DND-41 (cell line): ENCODE results near the gene PAMR1.
"Not testable (repeated sequence)": the region's sequence is repeated elsewhere in the genome, so short reads cannot be mapped to it uniquely, and the experiment has no call there.

Experiments
- ATAC-seq: fragments of 200-7000 bp; cut with Tn5 transposase; 3 replicates; pipeline ENCODE4 v1.9.1; 2021; ENCODE audit warnings: low read depth; ENCODE audit not compliant: insufficient read depth
- DNase-seq: peaks from one replicate; pipeline ENCODE4 v3.0.0-alpha.2; 2020
- H2AFZ ChIP-seq: 2 replicates; pipeline ENCODE4 v1.6.0; 2012; ENCODE audit warnings: low read depth, low read length
- H3K27ac ChIP-seq: 2 replicates; pipeline ENCODE4 v1.5.1; 2012; ENCODE audit warnings: low read length, inconsistent platforms
- H3K27me3 ChIP-seq: fragments of 200-600 bp; sonication (generic); 2 replicates; pipeline ENCODE4 v1.6.0; 2012; ENCODE audit warnings: low read length, mild to moderate bottlenecking, inconsistent platforms; ENCODE audit not compliant: insufficient read depth, poor library complexity
- H3K36me3 ChIP-seq: 2 replicates; pipeline ENCODE4 v1.5.1; 2012; ENCODE audit warnings: low read length, inconsistent platforms; ENCODE audit not compliant: insufficient read depth
- H3K4me1 ChIP-seq: 2 replicates; pipeline ENCODE4 v1.5.1; 2012; ENCODE audit warnings: mild to moderate bottlenecking, low read length; ENCODE audit not compliant: insufficient read depth
- H3K4me2 ChIP-seq: 2 replicates; pipeline ENCODE4 v1.6.0; 2012; ENCODE audit warnings: mild to moderate bottlenecking, moderate library complexity, low read length, inconsistent platforms; ENCODE audit not compliant: insufficient read depth
- H3K4me3 ChIP-seq, 2 experiments: fragments of 200-600 bp in 1 of 2; shearing (Covaris generic) in 1 of 2; 2 replicates each; pipeline ENCODE4 v1.5.1; 2012 to 2016; ENCODE audit warnings: inconsistent platforms in 2 of 2, low read length in 2 of 2, mild to moderate bottlenecking in 2 of 2, low read depth in 1 of 2, moderate library complexity in 1 of 2
- H3K79me2 ChIP-seq: 2 replicates; pipeline ENCODE4 v1.6.0; 2012; ENCODE audit warnings: low read length, inconsistent platforms; ENCODE audit not compliant: insufficient read depth
- H3K9ac ChIP-seq: 2 replicates; pipeline ENCODE4 v1.6.0; 2012; ENCODE audit warnings: low read depth, mild to moderate bottlenecking, inconsistent platforms, low read length, moderate library complexity
- H3K9me3 ChIP-seq: 2 replicates; pipeline ENCODE4 v1.5.1; 2012; ENCODE audit warnings: low read length, moderate library complexity, mild to moderate bottlenecking, inconsistent platforms; ENCODE audit not compliant: insufficient read depth, severe bottlenecking
- H4K20me1 ChIP-seq: 2 replicates; pipeline ENCODE4 v1.6.0; 2012; ENCODE audit warnings: low read length; ENCODE audit not compliant: insufficient read depth
- EZH2 ChIP-seq: IDR thresholded peaks from 3 replicates; pipeline ENCODE4 v1.6.1; 2012; ENCODE audit warnings: borderline replicate concordance, low read depth, mild to moderate bottlenecking, moderate library complexity, low read length, inconsistent platforms; ENCODE audit not compliant: severe bottlenecking
- TF ChIP-seq, protein P1 (sequence below): IDR thresholded peaks from 2 replicates; pipeline ENCODE4 v1.5.1; 2012; ENCODE audit warnings: borderline replicate concordance, low read length, moderate library complexity, mild to moderate bottlenecking; ENCODE audit not compliant: poor library complexity, severe bottlenecking; ENCODE audit errors: extremely low read depth

Gene PAMR1

DNA sequence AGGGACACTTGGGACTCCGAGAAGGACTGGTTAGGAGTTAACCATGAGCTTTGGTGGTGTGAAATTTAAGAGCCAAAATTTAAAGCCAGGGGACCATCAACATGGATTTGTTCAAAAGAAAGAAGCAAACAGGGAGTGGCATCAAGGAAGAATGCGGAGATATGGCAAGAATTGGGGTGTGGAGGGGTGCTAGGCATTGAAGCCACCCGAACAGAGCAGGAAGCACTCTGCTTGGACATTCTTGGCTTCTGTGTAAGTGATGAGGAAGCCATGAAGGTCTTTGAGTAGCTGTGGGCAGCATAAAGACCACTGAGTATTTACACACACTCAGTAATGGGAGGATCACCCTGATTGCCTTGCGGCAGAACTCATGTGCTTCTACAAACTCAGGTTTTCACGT, 27.2 kb upstream of the PAMR1 start:
- no peak overlapping the region for H3K27ac ChIP-seq
- H3K9me3 ChIP-seq: no peaks in the 10 kb centered on the region
- no peak for ATAC-seq
- H3K9ac ChIP-seq: no peak overlapping the region
- H3K79me2 ChIP-seq: no peaks in the 10 kb centered on the region
- H3K4me3 ChIP-seq: no peak overlapping the region
- DNase-seq: no peak
- H3K4me2 ChIP-seq: no peak overlapping the region
- H3K4me1 ChIP-seq: no peaks in the 10 kb centered on the region
- H3K36me3 ChIP-seq: no peaks in the 10 kb centered on the region
- no peaks in the 10 kb centered on the region for H4K20me1 ChIP-seq
- H3K27me3 ChIP-seq: peaks cover 11% of the 10 kb centered on the region
- no peak overlapping the region for H2AFZ ChIP-seq
- TF ChIP-seq, protein P1, sequence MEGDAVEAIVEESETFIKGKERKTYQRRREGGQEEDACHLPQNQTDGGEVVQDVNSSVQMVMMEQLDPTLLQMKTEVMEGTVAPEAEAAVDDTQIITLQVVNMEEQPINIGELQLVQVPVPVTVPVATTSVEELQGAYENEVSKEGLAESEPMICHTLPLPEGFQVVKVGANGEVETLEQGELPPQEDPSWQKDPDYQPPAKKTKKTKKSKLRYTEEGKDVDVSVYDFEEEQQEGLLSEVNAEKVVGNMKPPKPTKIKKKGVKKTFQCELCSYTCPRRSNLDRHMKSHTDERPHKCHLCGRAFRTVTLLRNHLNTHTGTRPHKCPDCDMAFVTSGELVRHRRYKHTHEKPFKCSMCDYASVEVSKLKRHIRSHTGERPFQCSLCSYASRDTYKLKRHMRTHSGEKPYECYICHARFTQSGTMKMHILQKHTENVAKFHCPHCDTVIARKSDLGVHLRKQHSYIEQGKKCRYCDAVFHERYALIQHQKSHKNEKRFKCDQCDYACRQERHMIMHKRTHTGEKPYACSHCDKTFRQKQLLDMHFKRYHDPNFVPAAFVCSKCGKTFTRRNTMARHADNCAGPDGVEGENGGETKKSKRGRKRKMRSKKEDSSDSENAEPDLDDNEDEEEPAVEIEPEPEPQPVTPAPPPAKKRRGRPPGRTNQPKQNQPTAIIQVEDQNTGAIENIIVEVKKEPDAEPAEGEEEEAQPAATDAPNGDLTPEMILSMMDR: no peak
- no peak for TF ChIP-seq EZH2

DNA sequence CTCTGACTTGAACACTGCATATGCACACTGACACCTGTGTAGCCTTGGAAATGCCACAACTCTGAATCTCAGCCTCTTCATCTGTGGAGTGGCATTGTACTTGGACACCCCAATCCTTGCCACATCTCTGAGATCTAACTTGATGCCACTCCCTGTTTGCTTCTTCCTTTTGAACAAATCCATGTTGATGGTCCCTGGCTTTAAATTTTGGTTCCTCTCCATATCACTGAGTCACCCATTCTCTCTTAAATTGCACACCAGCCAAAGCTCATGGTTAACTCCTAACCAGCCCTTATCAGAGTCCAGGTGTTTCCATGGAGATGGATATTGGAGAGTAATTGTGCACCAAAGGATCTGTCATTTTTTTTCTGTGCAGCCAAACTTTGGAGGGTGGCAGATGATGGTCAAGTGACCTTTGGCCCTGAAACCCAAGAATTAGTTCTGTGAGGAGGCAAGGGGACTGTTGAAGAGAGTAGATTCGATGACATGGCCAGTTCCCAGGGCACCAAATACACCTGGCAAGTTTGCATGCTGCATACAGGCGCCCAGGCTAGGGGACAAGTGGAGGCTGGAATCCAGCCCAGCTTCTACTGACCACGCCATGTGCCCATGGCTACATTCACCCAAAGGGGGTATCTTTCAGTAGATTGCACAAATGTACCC, 25.1 kb upstream of the PAMR1 start:
- Histone ChIP-seq H4K20me1 (no peaks in the 10 kb centered on the region), H3K79me2 (no peaks in the 10 kb centered on the region), H3K27me3 (peaks cover 11% of the 10 kb centered on the region), H3K36me3 (no peaks in the 10 kb centered on the region), H3K9me3 (no peaks in the 10 kb centered on the region), H2AFZ (no peak overlapping the region), H3K4me3 (no peak overlapping the region), H3K4me2 (no peak overlapping the region), H3K4me1 (no peaks in the 10 kb centered on the region), H3K9ac (no peak overlapping the region), H3K27ac (no peak overlapping the region)
- no peak for TF ChIP-seq EZH2
- ATAC-seq (no peak), DNase-seq (no peak)

- no peaks in the 10 kb centered on the region for H3K36me3 ChIP-seq
- TF ChIP-seq, protein P1: no peak
- TF ChIP-seq EZH2: no peak
- peaks cover 11% of the 10 kb centered on the region for H3K27me3 ChIP-seq
- no peak overlapping the region for H3K27ac ChIP-seq
- no peak overlapping the region for H3K9ac ChIP-seq
- no peak overlapping the region for H3K4me3 ChIP-seq
- H2AFZ ChIP-seq: no peak overlapping the region
- H3K9me3 ChIP-seq: no peaks in the 10 kb centered on the region
- H3K4me2 ChIP-seq: no peak overlapping the region
- H3K4me1 ChIP-seq: no peaks in the 10 kb centered on the region
- no peak for DNase-seq
- H3K79me2 ChIP-seq: no peaks in the 10 kb centered on the region
- H4K20me1 ChIP-seq: no peaks in the 10 kb centered on the region
- no peak for ATAC-seq
Measured at GRCh38 chr11:35549787-35550186, 24.4 kb upstream of the PAMR1 start.

GRCh38 chr11:35548925-35549561, 23.6 kb upstream of the PAMR1 start:
- no peak for DNase-seq
- no peak for ATAC-seq
- TF ChIP-seq, protein P1: no peak
- TF ChIP-seq EZH2: no peak
- no peaks in the 10 kb centered on the region for H3K4me1 ChIP-seq
- no peak overlapping the region for H3K4me2 ChIP-seq
- H3K9me3 ChIP-seq: no peaks in the 10 kb centered on the region
- peaks cover 11% of the 10 kb centered on the region for H3K27me3 ChIP-seq
- no peaks in the 10 kb centered on the region for H4K20me1 ChIP-seq
- no peaks in the 10 kb centered on the region for H3K36me3 ChIP-seq
- no peaks in the 10 kb centered on the region for H3K79me2 ChIP-seq
- no peak overlapping the region for H2AFZ ChIP-seq
- H3K9ac ChIP-seq: no peak overlapping the region
- H3K27ac ChIP-seq: no peak overlapping the region
- H3K4me3 ChIP-seq: no peak overlapping the region

DNA sequence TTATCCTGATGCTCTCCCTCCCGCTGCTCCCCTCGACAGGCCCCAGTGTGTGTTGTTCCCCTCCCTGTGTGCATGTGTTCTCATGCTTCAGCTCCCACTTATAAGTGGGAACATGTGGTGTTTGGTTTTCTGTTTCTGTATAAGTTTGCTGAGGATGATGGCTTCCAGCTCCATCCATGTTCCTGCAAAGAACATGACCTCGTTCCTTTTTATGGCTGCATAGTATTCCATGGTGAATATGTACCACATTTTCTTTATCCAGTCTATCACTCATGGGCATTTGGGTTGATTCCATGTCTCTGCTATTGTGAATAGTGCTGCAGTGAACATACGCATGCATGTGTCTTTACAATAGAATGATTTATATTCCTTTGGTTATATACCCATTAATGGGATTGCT, 22.6 kb upstream of the PAMR1 start:
- not testable (repeated sequence) for H3K36me3 ChIP-seq, DNase-seq, H3K4me1 ChIP-seq, ATAC-seq, H4K20me1 ChIP-seq, H3K9ac ChIP-seq, H3K27ac ChIP-seq, H3K4me3 ChIP-seq, H3K4me2 ChIP-seq, H3K9me3 ChIP-seq, H3K79me2 ChIP-seq, H2AFZ ChIP-seq
- peaks cover 11% of the 10 kb centered on the region for H3K27me3 ChIP-seq
